OCI-LY1 (cell line): ENCODE data around the gene SLC35F4.
A peak's percentile ranks its signal among the peaks of the same experiment; 100 is the strongest.

Experiments used
- H2AFZ ChIP-seq: fragments of 200-600 bp; sonication (generic), shearing (Covaris generic); 2 replicates; pipeline ENCODE4 v1.6.0; 2014; ENCODE audit warnings: antibody characterized with exemption, mild to moderate bottlenecking, low read length
- H3F3A ChIP-seq: fragments of 200-600 bp; sonication (generic), shearing (Covaris generic); 2 replicates; pipeline ENCODE4 v1.6.0; 2014; ENCODE audit warnings: mild to moderate bottlenecking, antibody characterized with exemption, low read length, moderate library complexity; ENCODE audit not compliant: insufficient read depth
- H3K27ac ChIP-seq: fragments of 200-600 bp; sonication (generic); 2 replicates; pipeline ENCODE4 v1.5.1; 2014; ENCODE audit warnings: low read length, mixed run types, mild to moderate bottlenecking, low read depth; ENCODE audit not compliant: poor library complexity, severe bottlenecking
- H3K27me3 ChIP-seq: fragments of 200-600 bp; sonication (generic); 2 replicates; pipeline ENCODE4 v1.6.0; 2014; ENCODE audit warnings: antibody characterized with exemption, mild to moderate bottlenecking, low read length, moderate library complexity; ENCODE audit not compliant: insufficient read depth
- H3K36me3 ChIP-seq: fragments of 200-600 bp; sonication (generic); 2 replicates; pipeline ENCODE4 v1.6.1; 2014; ENCODE audit warnings: mild to moderate bottlenecking, antibody characterized with exemption, low read length, moderate library complexity, mixed read lengths; ENCODE audit not compliant: insufficient read depth
- H3K4me1 ChIP-seq: fragments of 200-600 bp; sonication (generic); 2 replicates; pipeline ENCODE4 v1.5.1; 2014; ENCODE audit warnings: mild to moderate bottlenecking, low read length, moderate library complexity; ENCODE audit not compliant: insufficient read depth, severe bottlenecking
- H3K4me2 ChIP-seq: fragments of 200-600 bp; sonication (generic), shearing (Covaris generic); 2 replicates; pipeline ENCODE4 v1.6.1; 2014; ENCODE audit warnings: low read length
- H3K4me3 ChIP-seq: fragments of 200-600 bp; sonication (generic); 2 replicates; pipeline ENCODE4 v1.5.1; 2014; ENCODE audit warnings: low read length, low read depth, mild to moderate bottlenecking, mixed read lengths; ENCODE audit not compliant: poor library complexity, severe bottlenecking
- H3K79me2 ChIP-seq: fragments of 200-600 bp; shearing (Covaris generic); 2 replicates; pipeline ENCODE4 v1.6.1; 2016; ENCODE audit warnings: mixed run types, low read length, mixed read lengths; ENCODE audit not compliant: insufficient read depth
- H3K9ac ChIP-seq: fragments of 200-600 bp; sonication (generic), shearing (Covaris generic); 2 replicates; pipeline ENCODE4 v1.6.1; 2014; ENCODE audit warnings: mild to moderate bottlenecking, low read length, mixed read lengths
- H3K9me2 ChIP-seq: fragments of 200-600 bp; sonication (generic), shearing (Covaris generic); 2 replicates; pipeline ENCODE4 v1.6.1; 2014; ENCODE audit warnings: low read depth, mild to moderate bottlenecking, low read length, mixed read lengths
- H3K9me3 ChIP-seq: fragments of 200-600 bp; shearing (Covaris generic); 2 replicates; pipeline ENCODE4 v1.6.1; 2014; ENCODE audit warnings: low read length, mixed read lengths
- H4K20me1 ChIP-seq: fragments of 200-600 bp; sonication (generic), shearing (Covaris generic); 2 replicates; pipeline ENCODE4 v1.6.0; 2016; ENCODE audit warnings: mild to moderate bottlenecking, low read length; ENCODE audit not compliant: insufficient read depth
- EZH2 ChIP-seq: fragments of 200-600 bp; sonication (generic), shearing (Covaris generic); IDR thresholded peaks from 2 replicates; pipeline ENCODE4 v1.8.0; 2017; ENCODE audit warnings: borderline replicate concordance, mixed run types, mild to moderate bottlenecking, antibody characterized with exemption, low read length, moderate library complexity, mixed read lengths
- TF ChIP-seq, protein P1 (sequence below): fragments of 200-600 bp; sonication (generic), shearing (Covaris generic); IDR thresholded peaks from 2 replicates; pipeline ENCODE4 v1.5.1; 2017; ENCODE audit warnings: mild to moderate bottlenecking, antibody characterized with exemption, low read length, moderate library complexity, mixed read lengths

Gene SLC35F4

DNA sequence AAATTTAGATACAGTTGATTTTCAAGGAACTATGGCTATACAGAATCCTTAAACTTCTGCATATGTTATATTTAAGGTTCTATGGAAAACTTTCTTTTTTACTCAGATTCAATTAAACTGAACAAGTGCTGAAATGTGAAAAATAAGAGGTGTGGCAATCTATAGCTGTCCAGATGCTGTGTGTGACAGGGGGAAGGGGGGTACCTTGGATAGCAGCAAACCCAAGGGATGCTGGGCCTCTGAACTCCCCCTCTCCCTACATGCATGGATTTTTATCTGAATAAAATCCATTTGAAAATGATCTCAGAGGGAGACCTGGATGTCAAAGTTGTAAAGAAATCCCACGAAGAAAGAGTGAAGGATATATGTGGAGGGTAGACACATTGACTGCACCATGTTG lies 289.4 kb downstream of the SLC35F4 start:
- Histone ChIP-seq H3K9me3 (no peaks in the 10 kb centered on the region), H3K9me2 (no peaks in the 10 kb centered on the region), H3K4me2 (no peak overlapping the region), H3K4me3 (no peak overlapping the region), H3F3A (no peaks in the 10 kb centered on the region), H3K4me1 (no peaks in the 10 kb centered on the region), H3K79me2 (no peaks in the 10 kb centered on the region), H4K20me1 (no peaks in the 10 kb centered on the region), H3K9ac (no peak overlapping the region), H2AFZ (no peak overlapping the region), H3K36me3 (no peaks in the 10 kb centered on the region), H3K27ac (no peak overlapping the region), H3K27me3 (no peaks in the 10 kb centered on the region)
- TF ChIP-seq EZH2 = no peak
- TF ChIP-seq, protein P1, sequence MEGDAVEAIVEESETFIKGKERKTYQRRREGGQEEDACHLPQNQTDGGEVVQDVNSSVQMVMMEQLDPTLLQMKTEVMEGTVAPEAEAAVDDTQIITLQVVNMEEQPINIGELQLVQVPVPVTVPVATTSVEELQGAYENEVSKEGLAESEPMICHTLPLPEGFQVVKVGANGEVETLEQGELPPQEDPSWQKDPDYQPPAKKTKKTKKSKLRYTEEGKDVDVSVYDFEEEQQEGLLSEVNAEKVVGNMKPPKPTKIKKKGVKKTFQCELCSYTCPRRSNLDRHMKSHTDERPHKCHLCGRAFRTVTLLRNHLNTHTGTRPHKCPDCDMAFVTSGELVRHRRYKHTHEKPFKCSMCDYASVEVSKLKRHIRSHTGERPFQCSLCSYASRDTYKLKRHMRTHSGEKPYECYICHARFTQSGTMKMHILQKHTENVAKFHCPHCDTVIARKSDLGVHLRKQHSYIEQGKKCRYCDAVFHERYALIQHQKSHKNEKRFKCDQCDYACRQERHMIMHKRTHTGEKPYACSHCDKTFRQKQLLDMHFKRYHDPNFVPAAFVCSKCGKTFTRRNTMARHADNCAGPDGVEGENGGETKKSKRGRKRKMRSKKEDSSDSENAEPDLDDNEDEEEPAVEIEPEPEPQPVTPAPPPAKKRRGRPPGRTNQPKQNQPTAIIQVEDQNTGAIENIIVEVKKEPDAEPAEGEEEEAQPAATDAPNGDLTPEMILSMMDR = no peak

GRCh38 chr14:57575482-57575881 lies 290.4 kb downstream of the SLC35F4 start:
- no peaks in the 10 kb centered on the region for H3K27me3 ChIP-seq
- no peak overlapping the region for H3K4me3 ChIP-seq
- no peak overlapping the region for H3K4me2 ChIP-seq
- no peaks in the 10 kb centered on the region for H4K20me1 ChIP-seq
- no peaks in the 10 kb centered on the region for H3K9me3 ChIP-seq
- no peaks in the 10 kb centered on the region for H3K79me2 ChIP-seq
- H3K9me2 ChIP-seq = no peaks in the 10 kb centered on the region
- no peaks in the 10 kb centered on the region for H3K36me3 ChIP-seq
- H3K27ac ChIP-seq = no peak overlapping the region
- TF ChIP-seq EZH2 = no peak
- TF ChIP-seq, protein P1 = no peak
- no peaks in the 10 kb centered on the region for H3F3A ChIP-seq
- no peak overlapping the region for H3K9ac ChIP-seq
- no peak overlapping the region for H2AFZ ChIP-seq
- no peaks in the 10 kb centered on the region for H3K4me1 ChIP-seq

DNA sequence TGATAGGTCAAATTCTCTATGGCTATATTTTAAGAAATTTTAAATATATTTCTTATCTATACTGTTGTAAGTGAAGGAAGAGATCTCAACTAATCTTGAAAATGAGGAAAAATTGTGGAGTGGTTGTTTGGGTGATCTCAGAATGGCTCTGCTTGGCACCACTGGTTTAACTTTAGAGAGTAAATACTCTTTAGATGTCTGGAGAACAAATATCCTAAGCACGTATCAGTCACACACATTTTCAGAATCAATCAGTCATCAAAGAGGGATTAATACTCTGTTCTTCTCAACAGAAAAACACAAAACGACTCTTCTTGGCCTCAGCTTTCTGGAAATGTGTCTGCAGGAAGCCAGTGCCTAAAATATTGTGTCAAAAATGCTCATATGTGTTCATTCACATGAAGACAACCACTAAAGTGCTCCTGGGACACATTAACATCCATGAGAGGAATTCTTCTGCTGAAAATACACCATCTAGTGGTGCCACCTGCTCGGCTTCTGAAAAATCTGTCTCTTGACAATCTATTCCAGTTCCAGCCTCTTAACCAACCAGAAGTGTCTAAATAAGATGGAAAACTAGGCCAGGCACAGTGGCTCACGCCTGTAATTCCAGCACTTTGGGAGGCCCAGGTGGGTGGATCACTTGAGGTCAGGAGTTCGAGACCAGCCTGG lies 291.1 kb downstream of the SLC35F4 start:
- H3K4me2 ChIP-seq = no peak overlapping the region
- H4K20me1 ChIP-seq = no peaks in the 10 kb centered on the region
- H3K36me3 ChIP-seq = no peaks in the 10 kb centered on the region
- no peak overlapping the region for H3K27ac ChIP-seq
- H3K9me2 ChIP-seq = no peaks in the 10 kb centered on the region
- TF ChIP-seq, protein P1 = 0 out of 2 replicates have a peak, but pooled peaks have one; percentile 16
- TF ChIP-seq EZH2 = no peak
- no peak overlapping the region for H3K4me3 ChIP-seq
- H3K27me3 ChIP-seq = no peaks in the 10 kb centered on the region
- no peaks in the 10 kb centered on the region for H3K79me2 ChIP-seq
- H3F3A ChIP-seq = no peaks in the 10 kb centered on the region
- H2AFZ ChIP-seq = no peak overlapping the region
- no peaks in the 10 kb centered on the region for H3K9me3 ChIP-seq
- H3K4me1 ChIP-seq = no peaks in the 10 kb centered on the region
- no peak overlapping the region for H3K9ac ChIP-seq
